Measurements from ENCODE around the gene NT5C2. TPM values are rescaled to one million over a fixed set of nuclear protein-coding genes. Genes with fewer than 3 reads are reported as not detected.

The NT5C2 gene
- total RNA-seq, 1 experiment from 2014 or later = 52.2 TPM

DNA sequence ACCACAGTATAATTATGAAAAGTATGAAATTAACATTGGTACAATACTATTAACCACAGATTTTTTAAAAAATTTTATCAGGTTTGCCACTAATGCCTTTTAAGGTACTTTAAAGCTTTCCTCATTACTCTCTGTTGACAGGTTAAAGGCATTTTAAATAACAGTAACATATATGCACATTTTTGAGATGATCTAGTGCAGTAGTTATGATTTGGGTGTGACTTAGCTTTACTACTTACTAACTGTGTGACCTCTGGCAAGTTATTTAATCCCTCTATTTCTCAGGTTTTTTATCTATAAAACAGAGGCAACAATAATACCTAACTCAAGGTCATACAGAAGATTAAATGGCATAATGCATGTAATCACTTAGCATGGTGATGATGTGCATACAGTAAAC is 94.8 kb downstream of the NT5C2 start:
- ChIA-PET CTCF (interaction anchor here (0.6 to 1.2 kb wide), 2 partner anchors 28 to 227 kb away, joined by 3 to 4 read pairs; no protein-coding TSS in a partner anchor), POLR2A (interaction anchor here (0.7 to 0.9 kb wide), 2 partner anchors 8 to 322 kb away, joined by 3 read pairs; no protein-coding TSS in a partner anchor)
- no TSS peak for BruUV-seq (replicated peaks)
- H3K9me3 Mint-ChIP-seq (ENCODE audit: unreplicated experiment) = no peaks in the 10 kb centered on the region
- DNase-seq (ENCODE audit: unreplicated experiment) = no peak
- H3K4me1 Mint-ChIP-seq (ENCODE audit: insufficient read depth, unreplicated experiment) = no peaks in the 10 kb centered on the region
- H3K36me3 Mint-ChIP-seq (ENCODE audit: insufficient read depth, unreplicated experiment) = peaks cover 65% of the 10 kb centered on the region
- intact Hi-C loops (cut with micrococcal nuclease) = no loop called here
- no peak overlapping the region for H3K4me3 Mint-ChIP-seq (ENCODE audit: unreplicated experiment)
- no peaks in the 10 kb centered on the region for H3K27me3 Mint-ChIP-seq (ENCODE audit: insufficient read depth, unreplicated experiment)
- TF ChIP-seq, protein P1, sequence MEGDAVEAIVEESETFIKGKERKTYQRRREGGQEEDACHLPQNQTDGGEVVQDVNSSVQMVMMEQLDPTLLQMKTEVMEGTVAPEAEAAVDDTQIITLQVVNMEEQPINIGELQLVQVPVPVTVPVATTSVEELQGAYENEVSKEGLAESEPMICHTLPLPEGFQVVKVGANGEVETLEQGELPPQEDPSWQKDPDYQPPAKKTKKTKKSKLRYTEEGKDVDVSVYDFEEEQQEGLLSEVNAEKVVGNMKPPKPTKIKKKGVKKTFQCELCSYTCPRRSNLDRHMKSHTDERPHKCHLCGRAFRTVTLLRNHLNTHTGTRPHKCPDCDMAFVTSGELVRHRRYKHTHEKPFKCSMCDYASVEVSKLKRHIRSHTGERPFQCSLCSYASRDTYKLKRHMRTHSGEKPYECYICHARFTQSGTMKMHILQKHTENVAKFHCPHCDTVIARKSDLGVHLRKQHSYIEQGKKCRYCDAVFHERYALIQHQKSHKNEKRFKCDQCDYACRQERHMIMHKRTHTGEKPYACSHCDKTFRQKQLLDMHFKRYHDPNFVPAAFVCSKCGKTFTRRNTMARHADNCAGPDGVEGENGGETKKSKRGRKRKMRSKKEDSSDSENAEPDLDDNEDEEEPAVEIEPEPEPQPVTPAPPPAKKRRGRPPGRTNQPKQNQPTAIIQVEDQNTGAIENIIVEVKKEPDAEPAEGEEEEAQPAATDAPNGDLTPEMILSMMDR (IDR thresholded peaks at IDR 0.05; ENCODE audit: unreplicated experiment) = no peak
- H3K27ac Mint-ChIP-seq (ENCODE audit: low read depth, unreplicated experiment) = no peak overlapping the region

DNA sequence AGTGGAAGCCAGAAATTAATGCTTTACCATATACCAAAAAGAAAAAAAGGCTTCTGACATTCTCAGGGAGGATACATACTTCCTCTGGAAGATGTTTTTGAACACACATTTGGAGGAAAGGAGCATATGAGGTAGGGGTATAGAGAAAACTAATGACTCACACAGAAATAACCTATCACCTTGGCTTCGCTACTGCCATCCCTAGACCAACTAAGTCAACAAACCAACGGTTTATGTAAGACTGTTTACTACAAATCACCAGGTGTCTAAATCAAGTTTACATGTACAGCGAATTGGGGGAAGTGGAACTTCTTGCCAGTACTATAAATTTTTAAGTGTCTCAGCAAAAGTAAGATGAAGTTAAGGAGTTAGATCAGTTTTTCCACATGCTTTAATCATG is 96.9 kb downstream of the NT5C2 start:
- CTCF ChIA-PET = no interaction called here
- BruUV-seq (replicated peaks) = no TSS peak
- no peak overlapping the region for H3K4me3 Mint-ChIP-seq (ENCODE audit: unreplicated experiment)
- intact Hi-C loops (cut with micrococcal nuclease) = no loop called here
- TF ChIP-seq, protein P1 (IDR thresholded peaks at IDR 0.05; ENCODE audit: unreplicated experiment) = no peak
- H3K4me1 Mint-ChIP-seq (ENCODE audit: insufficient read depth, unreplicated experiment) = no peaks in the 10 kb centered on the region
- POLR2A ChIA-PET = interaction anchor here (1.3 kb wide), 1 partner anchor 10 kb away, joined by 3 read pairs; no protein-coding TSS in a partner anchor
- no peaks in the 10 kb centered on the region for H3K9me3 Mint-ChIP-seq (ENCODE audit: unreplicated experiment)
- H3K27ac Mint-ChIP-seq (ENCODE audit: low read depth, unreplicated experiment) = no peak overlapping the region
- peaks cover 71% of the 10 kb centered on the region for H3K36me3 Mint-ChIP-seq (ENCODE audit: insufficient read depth, unreplicated experiment)
- H3K27me3 Mint-ChIP-seq (ENCODE audit: insufficient read depth, unreplicated experiment) = no peaks in the 10 kb centered on the region
- no peak for DNase-seq (ENCODE audit: unreplicated experiment)

DNA sequence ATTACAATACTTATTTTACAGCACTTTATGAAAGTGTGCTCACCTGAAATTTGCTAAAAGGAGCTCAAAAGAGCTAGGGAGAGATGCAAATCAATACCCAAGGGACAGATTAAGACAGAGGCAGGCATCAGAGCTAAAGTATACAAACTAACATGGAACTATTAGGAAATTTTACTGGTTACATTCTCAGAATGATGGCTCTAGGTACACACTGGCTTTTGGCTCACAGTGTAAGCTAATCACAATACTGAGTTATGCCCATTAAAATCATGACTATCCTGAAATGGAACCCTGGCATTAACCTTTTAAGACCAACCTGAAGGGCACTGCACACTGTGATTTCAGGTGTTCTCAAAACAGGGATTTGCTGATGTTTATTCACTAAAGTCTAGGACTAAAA is 98.1 kb downstream of the NT5C2 start:
- Mint-ChIP-seq H3K27ac (ENCODE audit: low read depth, unreplicated experiment) (no peak overlapping the region), H3K9me3 (ENCODE audit: unreplicated experiment) (no peaks in the 10 kb centered on the region), H3K27me3 (ENCODE audit: insufficient read depth, unreplicated experiment) (no peaks in the 10 kb centered on the region), H3K4me3 (ENCODE audit: unreplicated experiment) (no peak overlapping the region), H3K4me1 (ENCODE audit: insufficient read depth, unreplicated experiment) (no peaks in the 10 kb centered on the region), H3K36me3 (ENCODE audit: insufficient read depth, unreplicated experiment) (peaks cover 73% of the 10 kb centered on the region)
- CTCF ChIA-PET = interaction anchor here (1.4 to 1.5 kb wide), 2 partner anchors 150 to 239 kb away, joined by 4 read pairs; partner anchors contain the start of gene RPEL1
- TF ChIP-seq, protein P1 (IDR thresholded peaks at IDR 0.05; ENCODE audit: unreplicated experiment) = no peak
- no TSS peak for BruUV-seq (replicated peaks)
- no peak for DNase-seq (ENCODE audit: unreplicated experiment)
- intact Hi-C loops (cut with micrococcal nuclease) = no loop called here
- POLR2A ChIA-PET = interaction anchor here (0.7 to 1.3 kb wide), 3 partner anchors 11 to 61 kb away, joined by 3 read pairs; no protein-coding TSS in a partner anchor

DNA sequence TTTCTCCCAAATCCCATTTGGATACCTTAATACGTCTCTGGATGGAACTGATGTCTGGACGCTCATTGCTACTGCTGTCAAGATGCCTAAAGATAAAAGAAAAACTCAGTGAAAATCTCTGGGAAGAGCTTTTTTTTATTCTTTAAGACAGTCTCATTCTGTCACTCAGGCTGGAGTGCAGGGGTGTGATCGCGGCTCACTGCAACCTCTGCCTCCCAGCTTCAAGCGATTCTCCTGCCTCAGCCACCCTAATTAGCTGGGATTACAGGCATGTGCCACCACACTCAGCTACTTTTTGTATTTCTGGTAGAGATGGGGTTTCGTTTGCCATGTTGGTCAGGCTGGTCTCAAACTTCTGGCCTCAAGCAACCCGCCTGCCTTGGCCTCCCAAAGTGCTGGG is 102.2 kb downstream of the NT5C2 start:
- H3K27ac Mint-ChIP-seq (ENCODE audit: low read depth, unreplicated experiment) = no peak overlapping the region
- intact Hi-C loops (cut with micrococcal nuclease) = loop anchor here (5.0 kb wide), 1 partner anchor 151 kb away; no protein-coding TSS in a partner anchor
- H3K4me3 Mint-ChIP-seq (ENCODE audit: unreplicated experiment) = no peak overlapping the region
- TF ChIP-seq, protein P1 (IDR thresholded peaks at IDR 0.05; ENCODE audit: unreplicated experiment) = no peak
- ChIA-PET POLR2A (interaction anchor here (0.6 kb wide), 1 partner anchor 8 kb away, joined by 3 read pairs; no protein-coding TSS in a partner anchor), CTCF (interaction anchor here (0.5 to 1.0 kb wide), 2 partner anchors 143 to 154 kb away, joined by 3 read pairs; no protein-coding TSS in a partner anchor)
- no TSS peak for BruUV-seq (replicated peaks)
- no peaks in the 10 kb centered on the region for H3K9me3 Mint-ChIP-seq (ENCODE audit: unreplicated experiment)
- no peak for DNase-seq (ENCODE audit: unreplicated experiment)
- H3K4me1 Mint-ChIP-seq (ENCODE audit: insufficient read depth, unreplicated experiment) = no peaks in the 10 kb centered on the region
- H3K27me3 Mint-ChIP-seq (ENCODE audit: insufficient read depth, unreplicated experiment) = no peaks in the 10 kb centered on the region
- peaks cover 73% of the 10 kb centered on the region for H3K36me3 Mint-ChIP-seq (ENCODE audit: insufficient read depth, unreplicated experiment)
